ENCODE results near the gene FAM171A1.

The FAM171A1 gene

DNA sequence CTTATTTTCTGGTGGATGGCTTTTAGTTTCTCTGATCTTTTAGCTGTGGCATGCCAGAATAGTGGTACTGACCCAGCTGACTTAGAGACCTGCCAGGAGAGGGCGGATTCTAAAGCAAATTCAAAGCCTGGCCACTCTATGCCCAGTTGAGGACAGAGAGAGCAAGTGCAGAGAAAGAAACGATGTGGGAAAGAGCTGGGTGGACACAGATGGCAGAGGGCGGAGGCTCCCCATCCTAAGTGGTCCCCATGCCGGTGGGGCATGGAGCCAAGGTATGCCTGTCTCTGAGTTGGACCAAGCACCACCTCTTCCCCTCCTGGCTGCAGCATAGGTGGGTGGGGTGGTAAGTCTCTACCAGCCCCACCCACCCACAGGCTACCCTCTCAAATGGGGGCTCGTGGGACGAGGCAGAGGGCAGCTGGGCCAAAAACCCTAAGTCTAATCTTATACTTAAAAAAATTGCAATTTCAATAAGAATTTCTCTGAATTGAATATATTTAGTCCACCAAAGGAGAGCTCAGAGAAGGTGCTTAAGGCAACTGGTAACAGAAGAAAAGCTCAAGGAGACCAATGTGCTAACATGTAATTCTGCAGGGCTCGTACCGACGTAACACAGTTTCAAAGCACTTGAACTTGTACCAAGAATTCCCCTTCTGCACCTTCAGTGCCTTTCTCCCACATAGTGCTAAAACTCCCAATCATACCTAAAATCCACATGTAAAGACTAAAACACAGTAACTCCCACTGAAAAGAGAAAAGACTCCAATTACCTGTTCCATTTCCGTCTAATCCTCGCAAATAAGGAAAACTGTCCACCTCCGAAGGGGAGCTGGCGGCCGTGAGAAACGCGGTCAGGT lies 116.9 kb downstream of the FAM171A1 start:
- H3K9ac ChIP-seq (ENCODE audit: low read length), result no peak overlapping the region

DNA sequence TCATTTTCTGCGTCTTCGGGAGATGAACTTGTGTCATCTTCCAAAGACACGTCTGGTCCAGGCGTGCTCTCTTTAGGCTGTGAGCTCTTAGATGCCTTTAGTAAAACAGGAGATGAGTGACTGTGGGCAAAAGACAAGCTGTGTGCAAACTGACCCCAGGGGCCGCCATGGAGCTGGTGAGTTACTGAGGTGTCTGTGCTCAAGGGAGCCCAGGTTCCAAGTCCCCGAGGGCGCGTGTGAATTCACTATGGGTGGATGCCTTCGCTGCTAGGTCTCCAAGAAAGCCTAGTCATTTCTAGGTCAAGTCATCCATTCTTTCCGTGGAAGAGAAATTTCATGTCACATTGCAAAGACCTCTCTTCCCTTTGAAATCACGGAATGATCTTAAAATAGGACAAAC lies 118.7 kb downstream of the FAM171A1 start:
- Histone ChIP-seq H3K4me3 (ENCODE audit: low read depth, low read length, poor library complexity, severe bottlenecking) (no peak overlapping the region), H4K20me1 (ENCODE audit: insufficient read depth, low read length) (no peaks in the 10 kb centered on the region), H3F3A (ENCODE audit: insufficient read depth, low read length) (no peaks in the 10 kb centered on the region), H3K4me1 (ENCODE audit: insufficient read depth, low read length, severe bottlenecking) (no peaks in the 10 kb centered on the region), H2AFZ (ENCODE audit: low read length) (no peak overlapping the region), H3K27me3 (ENCODE audit: insufficient read depth, low read length) (no peaks in the 10 kb centered on the region; the same call in none of the 2 replicates), H3K36me3 (ENCODE audit: insufficient read depth, low read length) (no peaks in the 10 kb centered on the region), H3K79me2 (ENCODE audit: insufficient read depth, low read length) (no peaks in the 10 kb centered on the region), H3K9me3 (ENCODE audit: low read length) (no peaks in the 10 kb centered on the region), H3K27ac (ENCODE audit: low read depth, low read length, poor library complexity, severe bottlenecking) (no peak overlapping the region), H3K4me2 (ENCODE audit: low read length) (no peak overlapping the region), H3K9ac (ENCODE audit: low read length) (no peak overlapping the region), H3K9me2 (ENCODE audit: low read depth, low read length) (no peaks in the 10 kb centered on the region)
- TF ChIP-seq EZH2 (IDR thresholded peaks at IDR 0.05; ENCODE audit: borderline replicate concordance, low read length), result no peak
- TF ChIP-seq, protein P1, sequence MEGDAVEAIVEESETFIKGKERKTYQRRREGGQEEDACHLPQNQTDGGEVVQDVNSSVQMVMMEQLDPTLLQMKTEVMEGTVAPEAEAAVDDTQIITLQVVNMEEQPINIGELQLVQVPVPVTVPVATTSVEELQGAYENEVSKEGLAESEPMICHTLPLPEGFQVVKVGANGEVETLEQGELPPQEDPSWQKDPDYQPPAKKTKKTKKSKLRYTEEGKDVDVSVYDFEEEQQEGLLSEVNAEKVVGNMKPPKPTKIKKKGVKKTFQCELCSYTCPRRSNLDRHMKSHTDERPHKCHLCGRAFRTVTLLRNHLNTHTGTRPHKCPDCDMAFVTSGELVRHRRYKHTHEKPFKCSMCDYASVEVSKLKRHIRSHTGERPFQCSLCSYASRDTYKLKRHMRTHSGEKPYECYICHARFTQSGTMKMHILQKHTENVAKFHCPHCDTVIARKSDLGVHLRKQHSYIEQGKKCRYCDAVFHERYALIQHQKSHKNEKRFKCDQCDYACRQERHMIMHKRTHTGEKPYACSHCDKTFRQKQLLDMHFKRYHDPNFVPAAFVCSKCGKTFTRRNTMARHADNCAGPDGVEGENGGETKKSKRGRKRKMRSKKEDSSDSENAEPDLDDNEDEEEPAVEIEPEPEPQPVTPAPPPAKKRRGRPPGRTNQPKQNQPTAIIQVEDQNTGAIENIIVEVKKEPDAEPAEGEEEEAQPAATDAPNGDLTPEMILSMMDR (IDR thresholded peaks at IDR 0.05; ENCODE audit: low read length), result no peak

More for the DNA sequence above, 116.9 kb downstream of the FAM171A1 start:
- no peaks in the 10 kb centered on the region for H3K9me2 ChIP-seq (ENCODE audit: low read depth, low read length)
- no peaks in the 10 kb centered on the region for H3K79me2 ChIP-seq (ENCODE audit: insufficient read depth, low read length)
- no peaks in the 10 kb centered on the region for H3K27me3 ChIP-seq (ENCODE audit: insufficient read depth, low read length)
- H4K20me1 ChIP-seq (ENCODE audit: insufficient read depth, low read length), result no peaks in the 10 kb centered on the region
- TF ChIP-seq, protein P1 (IDR thresholded peaks at IDR 0.05; ENCODE audit: low read length), result no peak
- TF ChIP-seq EZH2 (IDR thresholded peaks at IDR 0.05; ENCODE audit: borderline replicate concordance, low read length), result no peak
- no peak overlapping the region for H3K4me3 ChIP-seq (ENCODE audit: low read depth, low read length, poor library complexity, severe bottlenecking)
- H3K4me2 ChIP-seq (ENCODE audit: low read length), result no peak overlapping the region
- no peaks in the 10 kb centered on the region for H3K9me3 ChIP-seq (ENCODE audit: low read length)
- H3K36me3 ChIP-seq (ENCODE audit: insufficient read depth, low read length), result no peaks in the 10 kb centered on the region
- no peaks in the 10 kb centered on the region for H3K4me1 ChIP-seq (ENCODE audit: insufficient read depth, low read length, severe bottlenecking)
- H3K27ac ChIP-seq (ENCODE audit: low read depth, low read length, poor library complexity, severe bottlenecking), result no peak overlapping the region
- H3F3A ChIP-seq (ENCODE audit: insufficient read depth, low read length), result no peaks in the 10 kb centered on the region
- H2AFZ ChIP-seq (ENCODE audit: low read length), result no peak overlapping the region

DNA sequence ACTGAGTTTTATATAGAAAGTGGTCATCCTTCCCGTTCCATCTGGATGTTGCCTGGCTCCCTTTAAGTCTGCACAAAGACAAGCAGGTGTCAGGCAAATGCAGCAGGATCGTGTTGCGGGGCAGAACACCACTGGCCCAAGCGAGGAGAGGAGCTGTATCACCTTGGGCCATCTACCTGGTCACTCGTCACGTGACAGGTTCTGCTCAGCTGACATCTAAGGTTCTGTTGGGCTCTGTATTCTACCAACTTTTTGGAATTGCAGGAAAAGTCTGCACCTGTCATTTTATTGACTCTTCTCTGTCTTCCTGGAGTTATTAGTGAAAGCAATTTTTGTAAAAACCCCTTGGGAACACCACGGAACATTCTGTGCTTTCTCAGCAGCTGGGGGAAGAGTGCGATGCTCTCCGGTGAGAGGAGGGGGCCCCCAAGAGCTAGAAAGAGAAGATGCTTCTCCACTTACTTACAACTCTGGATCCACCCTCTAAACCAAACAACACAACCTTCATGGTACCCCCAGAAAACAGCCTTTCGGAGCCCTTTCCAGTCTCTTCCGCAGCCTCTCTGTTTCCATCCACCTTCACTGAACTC lies 119.2 kb downstream of the FAM171A1 start:
- H4K20me1 ChIP-seq (ENCODE audit: insufficient read depth, low read length), result no peaks in the 10 kb centered on the region
- no peak overlapping the region for H3K4me3 ChIP-seq (ENCODE audit: low read depth, low read length, poor library complexity, severe bottlenecking)
- H3K9me2 ChIP-seq (ENCODE audit: low read depth, low read length), result no peaks in the 10 kb centered on the region
- H3K4me2 ChIP-seq (ENCODE audit: low read length), result no peak overlapping the region
- TF ChIP-seq, protein P1 (IDR thresholded peaks at IDR 0.05; ENCODE audit: low read length), result no peak
- no peak for TF ChIP-seq EZH2 (IDR thresholded peaks at IDR 0.05; ENCODE audit: borderline replicate concordance, low read length)
- H2AFZ ChIP-seq (ENCODE audit: low read length), result no peak overlapping the region
- H3K27me3 ChIP-seq (ENCODE audit: insufficient read depth, low read length), result no peaks in the 10 kb centered on the region; the same call in none of the 2 replicates
- H3K79me2 ChIP-seq (ENCODE audit: insufficient read depth, low read length), result no peaks in the 10 kb centered on the region
- no peak overlapping the region for H3K9ac ChIP-seq (ENCODE audit: low read length)
- H3K9me3 ChIP-seq (ENCODE audit: low read length), result no peaks in the 10 kb centered on the region
- H3K36me3 ChIP-seq (ENCODE audit: insufficient read depth, low read length), result no peaks in the 10 kb centered on the region
- H3K4me1 ChIP-seq (ENCODE audit: insufficient read depth, low read length, severe bottlenecking), result no peaks in the 10 kb centered on the region
- H3F3A ChIP-seq (ENCODE audit: insufficient read depth, low read length), result no peaks in the 10 kb centered on the region
- no peak overlapping the region for H3K27ac ChIP-seq (ENCODE audit: low read depth, low read length, poor library complexity, severe bottlenecking)

Data from OCI-LY1 (cell line).